Osteoblast (primary cell): Measurements from ENCODE around the gene DRD3. TPM values are rescaled to one million over a fixed set of nuclear protein-coding genes. Genes with fewer than 3 reads are reported as not detected.

Experiments used
- DNase-seq: peaks from one replicate; pipeline ENCODE4 v3.0.0; 2011; ENCODE audit warnings: low spot score, mixed read lengths; ENCODE audit not compliant: insufficient read length; ENCODE audit errors: missing footprints
- H2AFZ ChIP-seq: 2 replicates; pipeline ENCODE4 v1.6.0; 2011; ENCODE audit warnings: mild to moderate bottlenecking, low read length
- H3K27ac ChIP-seq: 2 replicates; pipeline ENCODE4 v1.5.1; 2011; ENCODE audit warnings: mild to moderate bottlenecking, low read depth, low read length, moderate library complexity
- H3K27me3 ChIP-seq: 2 replicates; pipeline ENCODE4 v1.6.0; 2012; ENCODE audit warnings: mild to moderate bottlenecking, control low read depth, inconsistent platforms, low read length, moderate library complexity; ENCODE audit not compliant: insufficient read depth
- H3K36me3 ChIP-seq: 2 replicates; pipeline ENCODE4 v1.5.1; 2011; ENCODE audit warnings: mild to moderate bottlenecking, low read length, control low read depth, moderate library complexity; ENCODE audit not compliant: insufficient read depth
- H3K4me1 ChIP-seq: 2 replicates; pipeline ENCODE4 v1.5.1; 2011; ENCODE audit warnings: mild to moderate bottlenecking, low read length, control low read depth, moderate library complexity; ENCODE audit not compliant: insufficient read depth
- H3K4me2 ChIP-seq: 2 replicates; pipeline ENCODE4 v1.6.0; 2011; ENCODE audit warnings: mild to moderate bottlenecking, low read length; ENCODE audit not compliant: insufficient read depth
- H3K4me3 ChIP-seq: fragments of 200-600 bp; sonication (generic); 3 replicates; pipeline ENCODE4 v1.5.1; 2012; ENCODE audit warnings: mild to moderate bottlenecking, low read length, inconsistent platforms; ENCODE audit not compliant: insufficient read depth
- H3K79me2 ChIP-seq: 2 replicates; pipeline ENCODE4 v1.6.0; 2012; ENCODE audit warnings: mild to moderate bottlenecking, low read length, control low read depth, inconsistent platforms; ENCODE audit not compliant: insufficient read depth
- H3K9me3 ChIP-seq: 2 replicates; pipeline ENCODE4 v1.5.1; 2011; ENCODE audit warnings: low read depth, low read length, control low read depth
- H4K20me1 ChIP-seq: 2 replicates; pipeline ENCODE4 v1.6.0; 2012; ENCODE audit warnings: mild to moderate bottlenecking, low read length, control low read depth; ENCODE audit not compliant: insufficient read depth
- CTCF ChIP-seq: IDR thresholded peaks from 2 replicates; pipeline ENCODE4 v1.5.1; 2011; ENCODE audit warnings: mild to moderate bottlenecking, low read depth, low read length, moderate library complexity; ENCODE audit errors: extremely low read depth
- total RNA-seq: library from RNA; depleted of rRNA; stranded (reverse); fragments of >200 nt; gene quantifications from 2 replicates; pipeline ENCODE4 v1.2.3, GENCODE V29; 2012

DRD3 gene
- total RNA-seq, 1 donor: not detected

DNA sequence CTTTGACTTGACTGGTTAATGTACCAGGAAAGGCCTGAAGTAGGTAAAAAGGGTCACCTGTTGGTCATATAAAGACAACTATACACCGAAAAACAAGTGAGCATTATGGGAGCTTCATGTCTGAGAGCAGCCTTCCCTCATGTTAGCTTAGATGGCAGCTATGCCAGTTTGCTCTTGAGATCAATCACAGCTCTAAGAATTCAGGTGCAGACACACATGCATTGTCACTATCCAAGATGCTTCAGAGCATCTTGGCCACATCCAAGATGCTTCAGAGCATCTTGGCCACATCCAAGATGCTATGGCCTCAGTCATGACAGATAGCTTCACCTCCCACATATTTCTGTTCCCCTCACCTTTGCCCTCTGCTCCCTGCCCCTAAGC lies 43.0 kb upstream of the DRD3 start:
- H3K27me3 ChIP-seq: no peaks in the 10 kb centered on the region
- no peak overlapping the region for H3K27ac ChIP-seq
- DNase-seq: no peak
- no peaks in the 10 kb centered on the region for H3K79me2 ChIP-seq
- no peak overlapping the region for H3K4me2 ChIP-seq
- H4K20me1 ChIP-seq: no peaks in the 10 kb centered on the region
- H3K9me3 ChIP-seq: peaks cover 8% of the 10 kb centered on the region
- no peaks in the 10 kb centered on the region for H3K36me3 ChIP-seq
- H2AFZ ChIP-seq: no peak overlapping the region
- no peak overlapping the region for H3K4me3 ChIP-seq
- no peak for TF ChIP-seq CTCF
- H3K4me1 ChIP-seq: peaks cover 14% of the 10 kb centered on the region

DNA sequence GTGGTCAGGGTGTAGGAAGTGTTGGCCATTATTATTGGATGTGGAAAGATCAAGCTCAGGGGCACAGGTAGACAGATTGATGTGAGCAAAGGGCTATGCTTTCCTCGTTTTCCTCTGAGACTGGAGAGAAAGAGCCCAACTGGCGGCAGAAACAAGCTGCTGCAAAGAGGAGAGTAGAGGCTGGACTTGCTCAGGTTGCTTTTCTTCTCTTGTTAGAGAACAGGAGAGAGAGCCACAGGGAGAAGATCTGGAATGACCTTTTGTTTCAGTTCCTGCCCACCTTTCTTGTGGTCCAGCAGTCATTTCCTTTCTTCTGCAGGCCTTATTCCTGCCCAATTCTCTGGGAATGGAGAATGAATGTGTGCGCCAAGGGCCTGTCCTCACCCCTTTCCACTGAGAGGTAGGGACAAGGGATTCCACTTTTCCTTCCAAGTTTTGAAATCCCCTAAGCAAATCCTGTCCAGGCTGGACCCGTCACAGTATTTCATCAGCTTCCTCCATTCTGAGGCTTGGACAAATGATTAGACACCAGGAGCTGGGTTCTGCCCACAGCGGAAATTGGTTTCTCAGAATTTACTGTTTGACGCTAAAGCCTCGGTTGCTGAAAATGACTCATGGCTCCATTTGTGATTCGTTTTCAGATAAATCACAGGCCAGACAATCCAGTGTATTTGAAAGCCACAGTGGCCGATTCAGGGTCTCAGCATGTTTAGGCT lies 42.5 kb upstream of the DRD3 start:
- no peaks in the 10 kb centered on the region for H3K36me3 ChIP-seq
- peaks cover 8% of the 10 kb centered on the region for H3K9me3 ChIP-seq
- no peaks in the 10 kb centered on the region for H3K27me3 ChIP-seq
- peaks cover 20% of the 10 kb centered on the region for H3K4me1 ChIP-seq
- no peak overlapping the region for H2AFZ ChIP-seq
- H3K4me3 ChIP-seq: no peak overlapping the region
- no peaks in the 10 kb centered on the region for H4K20me1 ChIP-seq
- H3K79me2 ChIP-seq: no peaks in the 10 kb centered on the region
- H3K4me2 ChIP-seq: no peak overlapping the region
- TF ChIP-seq CTCF: no peak
- no peak overlapping the region for H3K27ac ChIP-seq
- DNase-seq: no peak

GRCh38 chr3:114219741-114220140 lies 40.9 kb upstream of the DRD3 start:
- no peak for DNase-seq
- no peak for TF ChIP-seq CTCF
- Histone ChIP-seq H4K20me1 (no peaks in the 10 kb centered on the region), H3K36me3 (no peaks in the 10 kb centered on the region), H3K27ac (no peak overlapping the region), H3K4me3 (no peak overlapping the region), H2AFZ (no peak overlapping the region), H3K9me3 (no peaks in the 10 kb centered on the region), H3K4me2 (no peak overlapping the region), H3K4me1 (peaks cover 36% of the 10 kb centered on the region), H3K27me3 (no peaks in the 10 kb centered on the region), H3K79me2 (no peaks in the 10 kb centered on the region)

GRCh38 chr3:114218578-114219185 lies 39.8 kb upstream of the DRD3 start:
- H3K27ac ChIP-seq: no peak overlapping the region

More at GRCh38 chr3:114218578-114219185, 39.8 kb upstream of the DRD3 start:
- no peak for DNase-seq
- H3K4me1 ChIP-seq: peaks cover 45% of the 10 kb centered on the region
- H3K4me2 ChIP-seq: no peak overlapping the region
- H4K20me1 ChIP-seq: no peaks in the 10 kb centered on the region
- no peak for TF ChIP-seq CTCF
- H3K79me2 ChIP-seq: no peaks in the 10 kb centered on the region
- H3K27me3 ChIP-seq: no peaks in the 10 kb centered on the region
- no peak overlapping the region for H2AFZ ChIP-seq
- no peaks in the 10 kb centered on the region for H3K36me3 ChIP-seq
- H3K4me3 ChIP-seq: no peak overlapping the region
- no peaks in the 10 kb centered on the region for H3K9me3 ChIP-seq
